EL (cell line): ENCODE results near the gene SHB.
"Not testable (repeated sequence)": the region's sequence is repeated elsewhere in the genome, so short reads cannot be mapped to it uniquely, and the experiment has no call there.

Experiments used
- DNase-seq: peaks from one replicate; pipeline ENCODE4 v3.0.0-alpha.2; 2016

The SHB gene

DNA sequence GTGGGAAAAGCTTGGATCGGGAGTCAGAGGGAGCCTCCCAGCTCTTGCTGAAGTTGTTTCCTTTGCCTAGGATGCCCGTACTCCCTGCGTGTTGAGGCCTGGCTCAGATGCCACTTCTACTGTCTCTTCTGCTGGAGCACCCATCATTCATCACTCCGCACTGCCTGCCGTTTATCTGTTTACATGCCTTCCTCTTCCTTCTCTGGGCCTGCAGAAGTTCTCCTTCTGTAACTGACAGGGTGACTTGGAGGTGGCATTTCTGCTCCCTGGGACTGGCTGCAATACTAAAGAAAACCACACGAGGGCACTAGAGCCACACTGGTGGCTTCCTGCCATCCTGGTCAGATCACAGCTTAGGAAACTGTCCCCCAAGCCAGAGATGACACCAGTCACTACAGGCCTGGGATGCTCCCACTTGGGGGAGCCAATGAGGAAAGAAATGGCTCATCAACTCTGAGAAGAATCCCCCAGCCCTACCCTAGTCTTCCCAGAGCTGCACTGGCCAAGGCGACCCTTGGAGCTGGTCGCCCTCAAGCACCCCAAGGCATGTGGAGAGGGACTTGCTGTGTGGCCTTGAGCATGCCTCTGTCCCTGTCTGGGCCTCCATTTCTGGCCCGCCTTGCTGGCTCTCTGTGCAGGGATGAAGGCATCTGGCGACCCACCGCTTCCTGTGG is 155.4 kb downstream of the SHB start:
- DNase-seq: peak; percentile 83

DNA sequence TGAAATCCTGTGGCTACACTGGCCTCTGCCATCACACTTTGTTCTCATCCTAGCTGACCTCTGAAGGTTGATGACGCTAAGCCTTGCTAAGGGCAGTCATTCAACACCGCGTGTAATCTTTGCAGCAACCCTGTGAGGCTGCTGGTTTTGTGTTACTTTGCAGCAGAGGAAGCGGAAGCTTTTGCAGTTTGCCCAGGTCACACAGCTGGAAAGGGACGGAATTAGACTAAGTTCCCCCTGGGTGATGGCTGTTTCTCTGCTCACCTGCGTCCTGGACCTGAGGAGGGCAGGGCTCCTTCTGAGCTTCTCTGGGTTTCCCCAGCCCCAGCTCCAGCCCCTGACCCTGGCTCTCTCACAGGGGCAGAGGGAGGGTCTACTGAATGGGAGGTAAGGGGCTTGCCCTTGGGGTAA is 157.8 kb downstream of the SHB start:
- no peak for DNase-seq

DNA sequence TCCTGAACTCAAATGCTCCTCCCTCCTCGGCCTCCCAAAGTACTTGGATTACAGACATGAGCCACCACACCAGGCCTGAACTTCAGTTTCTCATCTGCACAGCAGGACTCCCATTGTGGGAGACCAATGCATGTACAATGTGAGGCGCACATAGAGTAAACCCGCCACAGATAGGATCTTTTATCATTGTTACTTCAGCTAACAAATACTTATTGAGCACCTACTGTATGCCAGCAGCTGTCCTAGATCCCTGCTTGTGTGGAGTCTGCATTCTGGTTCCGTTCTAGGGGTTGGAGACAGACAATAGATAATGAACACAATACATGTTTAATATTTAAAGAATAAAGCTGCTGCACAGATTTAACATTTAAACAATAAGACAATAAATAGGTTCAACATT is 158.8 kb downstream of the SHB start:
- DNase-seq: no peak

DNA sequence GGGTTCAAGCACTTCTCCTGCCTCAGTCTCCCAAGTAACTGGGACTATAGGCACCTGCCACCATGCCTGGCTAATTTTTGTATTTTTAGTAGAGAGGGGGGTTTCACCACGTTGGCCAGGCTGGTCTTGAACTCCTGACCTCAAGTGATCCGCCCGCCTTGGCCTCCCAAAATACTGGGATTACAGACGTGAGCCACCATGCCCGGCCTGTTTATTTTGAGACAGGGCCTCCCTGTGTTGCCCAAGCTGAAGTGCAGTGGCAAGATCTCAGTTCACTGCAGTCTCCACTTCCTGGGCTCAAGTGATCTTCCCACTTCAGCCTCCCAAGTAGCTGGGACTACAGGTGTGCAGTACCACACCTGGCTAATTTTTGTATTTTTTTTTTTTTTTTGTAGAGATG is 159.2 kb downstream of the SHB start:
- not testable (repeated sequence) for DNase-seq

DNA sequence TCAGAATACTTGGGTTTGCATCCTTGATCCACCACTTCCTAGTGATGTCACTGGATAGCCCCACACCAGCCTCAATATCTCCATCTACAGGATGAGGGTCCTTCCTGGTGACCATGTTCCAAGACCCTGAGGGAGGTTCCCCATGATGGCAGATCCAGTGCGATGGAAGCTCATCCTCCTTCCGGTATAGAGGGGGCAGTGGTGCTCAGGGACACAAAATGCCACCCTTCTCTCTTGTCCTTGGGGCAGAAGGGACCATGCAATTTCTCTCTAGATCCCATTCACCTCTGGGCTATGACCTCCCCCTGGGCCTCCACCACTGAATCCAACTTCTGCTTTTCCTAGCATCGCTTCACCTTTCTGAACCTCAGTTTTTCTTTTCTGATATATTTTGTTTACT is 159.7 kb downstream of the SHB start:
- no peak for DNase-seq

DNA sequence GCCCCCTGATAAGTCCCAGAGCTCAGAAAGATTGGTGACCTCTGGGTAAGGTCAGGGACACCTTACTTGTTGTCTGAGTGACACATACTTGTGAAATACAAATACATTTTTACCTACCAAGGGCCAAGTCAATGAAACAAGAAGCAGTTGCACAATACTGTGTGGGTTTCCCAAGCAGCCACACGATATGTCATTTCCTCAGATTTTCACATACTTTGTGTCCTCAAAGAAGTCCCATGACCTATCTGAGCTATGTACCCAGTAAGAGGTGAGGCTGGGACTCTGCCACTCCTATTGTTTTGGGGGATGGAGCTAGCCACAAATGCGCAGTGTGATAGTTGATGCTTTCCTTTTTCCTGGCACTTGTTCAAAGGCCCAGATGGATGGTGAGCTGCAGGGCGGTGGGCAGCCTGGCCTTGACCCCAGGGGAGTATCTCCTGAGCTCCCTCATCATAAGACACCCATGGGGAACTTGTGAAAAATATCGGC is 160.3 kb downstream of the SHB start:
- DNase-seq: peak; percentile 15

DNA sequence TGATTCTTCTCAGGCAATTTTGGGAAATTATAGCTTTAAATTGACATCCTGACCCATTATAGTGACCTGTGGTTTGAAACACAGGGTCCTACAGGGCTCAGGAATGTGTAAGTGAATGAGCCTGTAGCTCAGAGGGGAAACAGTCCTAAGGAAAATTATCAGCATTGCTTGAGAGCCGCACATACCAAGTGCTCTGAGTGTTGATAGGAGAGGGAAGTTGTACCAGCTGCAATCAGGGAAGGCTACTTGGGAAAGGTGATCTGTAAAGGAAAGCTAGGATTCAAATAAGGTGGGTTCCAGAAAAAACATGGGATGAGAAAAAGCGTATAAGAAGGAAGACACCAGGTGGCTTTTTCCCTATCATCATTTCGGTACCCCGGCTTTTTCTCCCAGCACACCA is 160.7 kb downstream of the SHB start:
- no peak for DNase-seq

DNA sequence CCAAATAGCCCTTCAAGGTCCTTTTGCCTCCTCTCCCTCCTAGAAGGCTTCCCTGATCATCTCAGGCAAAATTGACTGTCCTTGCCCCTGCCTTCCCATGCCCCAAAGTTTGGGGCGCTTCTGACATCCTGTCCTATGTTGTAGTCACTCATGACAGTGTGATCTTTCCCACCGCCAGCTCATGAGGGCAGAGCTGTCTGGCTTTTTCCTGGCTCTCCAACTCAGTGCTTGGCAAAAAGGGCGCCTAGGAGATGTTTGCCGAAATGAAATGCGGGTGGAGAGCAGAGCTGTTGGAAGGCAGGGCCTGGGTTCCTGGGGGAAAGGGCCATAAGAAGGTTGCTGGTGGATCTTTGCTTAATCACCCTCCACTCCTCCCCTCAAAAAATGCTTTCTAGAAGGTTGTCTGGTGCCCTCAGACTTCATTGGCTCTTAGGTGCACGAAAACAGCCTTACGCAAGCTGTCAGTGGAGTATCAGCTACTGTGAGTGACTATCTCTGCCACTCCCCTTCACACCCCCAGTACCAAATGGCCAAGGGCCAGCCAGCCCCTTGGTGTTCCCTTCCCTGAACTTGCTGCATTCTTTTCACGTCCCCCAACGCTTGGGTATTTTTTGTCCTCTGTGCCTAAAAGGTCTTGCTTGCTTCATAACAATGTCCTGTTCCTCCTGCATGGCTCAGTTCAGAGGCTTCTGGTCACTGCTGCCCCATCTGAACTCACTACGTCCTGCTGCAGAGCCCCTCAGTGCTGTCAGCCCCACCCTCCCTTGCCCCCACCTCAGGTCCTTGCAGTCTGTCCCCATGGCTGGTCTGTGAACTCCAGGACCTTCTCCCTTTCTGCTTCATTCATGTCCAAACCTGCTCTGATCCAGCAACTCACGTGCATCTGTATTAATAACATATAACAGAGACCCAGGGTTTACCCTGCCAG is 162.5 kb downstream of the SHB start:
- no peak for DNase-seq

DNA sequence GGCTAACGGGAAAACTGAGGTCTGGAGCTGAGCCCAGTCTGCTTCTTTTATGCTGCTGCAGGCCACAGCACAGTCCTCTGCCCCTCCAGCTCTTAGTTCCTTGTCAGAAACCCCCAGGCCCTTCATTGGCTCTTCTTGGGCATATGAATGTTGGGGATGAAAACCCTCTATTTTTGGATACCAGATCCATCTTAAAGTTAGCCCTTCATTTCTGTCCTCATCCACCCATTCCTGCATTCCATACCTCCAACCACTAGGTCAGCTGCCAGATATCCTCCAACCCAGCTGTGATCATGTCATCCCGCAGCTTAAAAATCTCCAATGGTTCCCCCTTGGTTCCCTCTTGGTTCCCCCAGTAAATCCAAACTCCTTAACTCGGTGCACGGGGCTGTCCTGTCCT is 163.3 kb downstream of the SHB start:
- DNase-seq: no peak

DNA sequence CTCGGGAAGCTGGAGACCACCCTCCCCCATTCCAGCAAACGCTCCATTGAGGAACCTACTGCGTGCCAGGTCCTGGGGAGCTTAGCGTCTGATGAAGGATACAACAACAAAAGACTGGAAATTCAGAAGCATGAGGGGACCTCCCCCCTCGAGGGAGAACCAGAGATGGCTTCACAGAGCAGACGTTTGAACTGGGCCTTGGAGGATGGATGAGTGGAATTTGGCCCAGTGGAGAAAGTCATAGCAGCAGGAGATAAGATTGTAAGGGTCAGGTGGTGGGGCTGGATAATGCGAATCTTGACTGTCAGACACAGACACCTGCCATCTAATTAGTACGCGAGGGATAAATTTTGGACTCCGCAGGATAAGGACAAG is 163.9 kb downstream of the SHB start:
- no peak for DNase-seq

DNA sequence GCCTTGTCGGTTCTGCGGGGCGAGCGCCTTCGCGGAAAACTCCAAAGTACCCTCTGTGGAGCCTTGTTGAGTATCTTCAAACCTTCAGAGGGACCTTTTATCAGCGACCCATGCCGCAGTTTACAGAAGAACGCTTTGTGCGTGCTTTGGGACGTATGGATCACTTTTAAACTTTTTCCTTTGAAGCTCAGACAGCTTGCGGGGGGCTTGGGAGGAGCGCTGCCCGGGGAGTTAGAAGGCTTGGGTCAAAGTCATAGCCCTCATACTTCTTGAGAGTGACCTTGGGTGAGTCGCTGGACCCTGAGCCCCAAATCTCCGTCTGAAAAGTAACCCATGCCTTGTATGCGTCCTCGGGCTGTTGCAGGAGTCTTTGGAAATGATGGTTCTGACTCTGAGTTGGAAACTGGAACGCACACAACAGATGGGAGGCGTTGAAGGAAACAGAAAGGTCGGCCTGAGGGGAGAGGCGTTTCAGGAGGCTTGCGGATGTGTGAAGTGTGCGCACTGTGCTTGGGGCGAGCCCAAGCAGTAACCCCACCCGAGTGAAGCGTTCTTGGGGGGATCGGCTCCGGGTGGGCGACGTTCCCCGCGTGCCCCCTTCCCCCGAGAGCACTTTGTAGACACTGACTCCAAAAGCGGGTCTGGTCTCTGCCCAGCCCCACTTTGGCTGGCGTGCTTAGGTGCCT is 164.4 kb downstream of the SHB start:
- peak; percentile 26 for DNase-seq

DNA sequence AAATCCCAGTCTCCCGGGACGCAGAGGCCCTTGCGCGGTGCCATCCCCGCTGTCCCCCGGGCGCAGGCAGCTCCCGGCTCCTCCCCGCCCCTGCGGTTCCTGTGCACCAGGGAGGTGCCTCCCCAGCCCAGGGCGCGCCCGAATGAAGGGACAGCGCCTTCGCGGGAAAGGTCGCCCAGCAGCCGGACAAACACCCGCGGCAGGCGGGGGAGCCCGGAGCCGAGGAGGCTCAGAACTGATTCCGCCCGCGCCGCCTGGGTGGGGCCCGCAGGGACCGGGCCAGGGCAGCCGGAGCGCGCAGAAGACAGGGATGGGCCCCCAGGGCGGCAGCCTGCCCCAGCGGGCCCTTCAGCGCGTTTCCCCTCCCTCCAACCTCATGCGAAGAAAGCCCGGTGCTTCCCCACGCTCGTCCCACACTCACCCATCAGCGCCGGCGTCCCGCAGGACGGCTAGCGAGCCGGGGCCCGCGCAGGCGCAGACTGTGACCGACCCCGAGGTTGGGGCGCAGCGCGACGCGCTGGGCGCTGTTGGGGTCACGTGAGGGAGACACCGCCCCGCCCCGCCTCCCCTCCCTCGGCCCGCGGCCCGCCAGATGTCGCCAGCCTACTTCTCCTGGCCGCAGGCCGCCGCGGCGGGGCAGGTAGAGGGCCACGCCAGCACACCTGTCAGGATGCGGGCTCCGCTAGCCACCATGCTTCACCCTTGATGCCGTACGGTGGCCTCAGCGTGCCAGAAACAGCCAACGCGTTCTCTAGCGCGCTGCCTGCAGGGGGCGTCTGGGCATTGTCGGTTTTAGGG is 165.2 kb downstream of the SHB start, which contains the start of gene SLC25A51:
Gene SLC25A51, minus strand, starts transcription at position 481 of the 798 bp plus-strand sequence. CDS start 15,577 bp downstream, outside the sequence.
- DNase-seq: peak; percentile 88

DNA sequence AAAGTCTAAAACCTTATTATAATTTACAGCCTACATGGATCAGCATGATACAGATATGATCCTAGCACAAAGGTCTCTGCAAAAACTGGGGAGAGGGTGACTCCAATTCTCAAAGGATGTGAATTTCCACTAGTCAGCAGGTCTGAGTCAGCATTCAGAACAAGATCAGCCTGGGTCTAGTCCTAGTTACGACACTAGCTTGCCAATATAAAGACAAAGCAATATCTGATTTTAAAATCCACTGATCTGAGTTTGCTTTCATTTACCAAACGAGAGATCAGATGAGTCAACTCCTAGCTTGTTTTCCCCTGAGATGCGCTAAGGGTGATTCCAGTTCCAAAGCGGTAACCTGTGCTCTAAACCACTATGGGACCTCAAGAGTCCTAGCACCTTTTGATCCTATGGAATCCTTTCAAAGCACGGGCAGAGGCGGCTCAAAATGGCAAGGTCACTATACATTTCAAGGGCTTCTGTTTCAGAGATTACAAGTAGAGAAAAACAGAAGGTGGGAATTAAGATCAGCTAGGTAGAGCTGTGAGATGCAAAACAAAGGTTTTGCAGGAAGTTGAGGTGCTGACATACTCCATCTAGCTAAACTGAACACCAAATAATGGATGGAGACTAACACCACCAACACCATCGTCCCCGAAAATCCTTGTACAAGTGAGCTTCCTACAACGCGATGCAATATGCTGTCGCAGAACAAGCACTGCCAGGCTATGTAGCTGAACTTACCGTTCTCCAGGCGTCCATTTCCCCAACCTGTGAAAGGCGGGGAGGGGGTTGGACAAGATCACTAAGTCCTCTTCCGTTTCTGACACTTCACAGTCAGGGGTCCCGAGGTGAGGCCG is 166.0 kb downstream of the SHB start:
- peak; percentile 48 for DNase-seq

DNA sequence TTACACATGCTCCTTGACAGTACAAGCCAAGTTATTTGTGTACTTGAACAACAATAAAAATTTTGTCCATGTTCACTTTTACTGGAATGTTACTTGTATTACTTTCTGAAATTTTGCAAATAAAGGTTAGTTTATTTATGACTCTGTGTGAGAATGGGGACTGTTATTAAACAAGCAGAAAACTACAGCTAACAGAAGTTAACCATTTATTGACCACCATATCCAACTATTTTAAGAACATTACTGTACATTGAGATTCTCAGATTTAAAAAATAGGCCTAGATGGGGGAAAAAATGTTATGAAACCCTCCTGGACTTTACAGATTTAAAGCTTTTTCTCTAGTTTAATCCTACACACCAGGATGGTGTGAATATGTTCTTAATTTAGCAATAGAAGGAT is 166.9 kb downstream of the SHB start:
- DNase-seq: no peak

DNA sequence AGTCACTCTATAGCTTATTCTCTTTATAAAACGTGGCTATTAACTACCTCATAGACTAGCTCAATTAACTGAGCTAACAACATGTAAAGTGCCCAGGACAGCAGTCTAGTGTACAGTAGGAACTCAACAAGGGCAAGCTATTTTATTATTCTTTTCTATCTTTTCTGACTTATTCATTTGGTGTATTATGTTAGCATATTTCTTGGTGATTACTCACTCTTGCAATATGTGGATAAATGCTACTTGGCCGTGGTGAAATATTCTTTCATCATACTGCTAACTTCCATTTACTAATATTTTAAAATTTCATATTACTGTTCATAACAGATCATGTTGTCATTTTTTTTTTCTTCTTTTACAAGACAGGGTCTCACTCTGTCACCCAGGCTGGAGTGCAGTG is 170.0 kb downstream of the SHB start:
- peak; percentile 44 for DNase-seq

DNA sequence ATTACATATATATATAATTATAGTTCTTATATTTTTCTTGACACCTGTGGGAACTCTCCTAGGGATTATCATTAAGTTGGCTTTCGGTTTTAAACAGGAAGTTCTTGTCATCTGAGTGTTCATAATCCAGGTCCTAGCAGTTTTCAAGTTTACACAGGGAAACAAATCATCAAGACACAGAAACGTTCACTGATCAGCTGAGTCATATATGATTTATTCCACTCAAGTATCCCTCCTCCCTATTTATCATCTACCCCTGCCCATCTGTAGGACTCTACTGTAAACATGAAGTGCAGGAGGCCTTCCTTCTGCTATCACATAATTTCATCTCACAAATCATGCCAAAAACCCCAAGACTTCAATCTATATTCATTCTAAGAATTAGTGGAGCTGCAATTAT is 171.4 kb downstream of the SHB start:
- DNase-seq: peak; percentile 32

DNA sequence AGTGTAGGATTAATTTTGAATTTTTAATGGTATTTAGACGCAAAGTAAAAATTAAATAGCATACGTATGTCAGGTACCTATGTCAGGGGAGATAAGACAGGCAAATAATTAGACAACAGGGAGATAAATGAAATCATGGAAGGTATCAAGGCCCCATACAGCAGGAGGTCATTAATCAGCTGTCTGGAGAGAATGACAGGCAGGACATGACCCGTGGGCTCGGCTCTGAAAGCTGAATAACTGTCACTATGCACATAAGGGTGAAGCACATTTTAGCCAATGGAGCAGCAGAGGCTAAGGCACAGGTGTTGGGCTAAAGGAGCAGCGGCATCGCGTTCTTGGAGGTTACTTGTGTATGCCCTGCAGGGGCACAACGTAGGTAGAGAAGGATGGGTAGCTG is 177.0 kb downstream of the SHB start:
- no peak for DNase-seq

DNA sequence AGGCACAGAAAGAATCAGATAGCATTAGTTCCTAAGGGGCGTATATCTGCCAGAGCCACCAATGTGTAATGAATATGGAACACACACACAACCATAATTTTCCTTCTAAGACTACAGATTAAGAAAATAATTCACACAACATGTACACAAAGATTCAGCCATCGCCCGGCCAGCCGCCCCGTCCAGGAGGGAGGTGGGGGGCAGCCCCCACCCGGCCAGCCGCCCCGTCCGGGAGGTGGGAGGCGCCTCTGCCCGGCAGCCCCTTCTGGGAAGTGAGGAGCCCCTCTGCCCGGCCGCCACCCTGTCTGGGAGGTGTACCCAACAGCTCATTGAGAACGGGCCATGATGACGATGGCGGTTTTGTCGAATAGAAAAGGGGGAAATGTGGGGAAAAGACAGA is 178.0 kb downstream of the SHB start:
- not testable (repeated sequence) for DNase-seq

DNA sequence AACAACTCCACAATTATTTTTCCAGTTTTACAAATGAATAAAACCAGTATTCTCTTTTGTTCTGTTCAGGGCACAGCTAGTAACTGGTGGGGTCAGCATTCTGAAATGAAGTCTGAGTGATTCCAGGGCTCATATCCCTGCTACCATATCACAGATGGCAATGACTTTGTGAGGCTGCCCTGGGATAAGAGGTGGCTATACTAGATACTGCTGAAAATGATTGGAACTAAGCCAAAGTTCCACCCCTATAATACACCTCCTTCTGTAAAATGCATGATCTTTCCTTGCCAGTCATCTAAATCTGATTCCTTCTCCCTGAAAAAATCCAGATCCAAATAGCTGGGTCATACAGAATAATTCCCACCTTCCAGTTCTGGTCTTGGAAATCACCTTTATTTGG is 179.5 kb downstream of the SHB start:
- DNase-seq: no peak

DNA sequence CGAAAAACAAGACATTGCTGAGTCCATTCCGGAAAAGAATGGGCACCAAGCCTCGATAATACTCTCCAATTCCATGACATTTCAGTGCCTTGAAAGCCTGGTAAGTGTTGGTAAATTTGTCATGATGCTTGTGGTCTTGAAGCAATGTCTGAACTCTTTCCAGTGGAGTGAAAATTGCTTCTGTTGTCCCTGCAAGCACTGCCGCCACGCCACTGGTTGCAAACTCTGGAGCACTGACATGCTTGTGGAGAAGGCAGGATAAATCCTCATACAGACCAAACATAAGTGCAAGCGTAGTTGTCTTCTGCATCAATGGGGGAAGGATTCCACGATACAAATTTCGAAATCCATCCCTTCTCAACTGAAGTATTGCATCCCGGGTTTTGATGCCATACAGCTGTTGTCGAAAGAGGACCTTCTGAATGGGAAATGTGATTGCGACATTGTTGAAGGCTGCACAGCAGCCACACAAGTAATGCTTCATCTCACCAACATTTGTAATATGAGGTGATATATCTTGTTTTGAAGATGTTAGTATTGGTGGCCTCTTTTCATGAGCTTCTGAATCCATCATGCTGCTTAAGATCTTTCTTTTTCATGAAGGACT is 180.9 kb downstream of the SHB start:
- not testable (repeated sequence) for DNase-seq

DNA sequence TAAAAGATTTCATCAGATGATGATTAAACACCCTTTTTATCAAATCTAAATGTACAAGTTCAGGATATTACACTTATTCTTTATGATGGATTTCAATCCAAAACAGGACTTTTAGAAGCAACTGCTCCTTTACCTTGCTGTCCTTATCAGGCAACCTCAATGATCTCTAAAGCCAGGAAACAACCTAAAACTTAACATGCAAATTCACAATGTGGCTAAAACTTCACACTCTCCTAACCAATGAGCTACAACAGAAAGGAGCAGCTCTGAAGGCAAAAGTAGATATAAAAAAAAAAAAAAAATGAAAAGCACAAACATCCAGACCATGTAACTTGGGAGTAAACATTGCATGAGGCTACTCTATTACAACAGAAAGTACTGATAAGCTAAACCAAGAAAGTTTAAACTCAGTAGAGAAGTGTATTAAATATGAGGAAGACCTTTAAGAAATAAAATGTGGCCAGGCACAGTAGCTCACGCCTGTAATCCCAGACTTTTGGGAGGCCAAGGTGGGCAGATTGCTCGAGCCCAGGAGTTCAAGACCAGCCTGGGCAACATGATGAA is 188.0 kb downstream of the SHB start:
- no peak for DNase-seq
